A172 (cell line): ENCODE results near the gene RET. TPM values are rescaled to one million over a fixed set of nuclear protein-coding genes. Genes with fewer than 3 reads are reported as not detected.

Experiments used
- DNase-seq: peaks from one replicate; pipeline ENCODE4 v3.0.0-alpha.2; 2015; ENCODE audit warnings: low spot score
- total RNA-seq: library from RNA; depleted of rRNA; stranded (reverse); fragments of >200 nt; shearing (Covaris generic); gene quantifications from 2 replicates; pipeline ENCODE4 v1.2.3, GENCODE V29; 2014; rRNA removed

Gene RET
- total RNA-seq, 1 experiment from 2014 or later = 5.3 TPM

GRCh38 chr10:43170491-43170890 is 93.6 kb downstream of the RET start:
- DNase-seq = no peak

GRCh38 chr10:43172645-43173044 is 95.8 kb downstream of the RET start:
- DNase-seq = no peak

DNA sequence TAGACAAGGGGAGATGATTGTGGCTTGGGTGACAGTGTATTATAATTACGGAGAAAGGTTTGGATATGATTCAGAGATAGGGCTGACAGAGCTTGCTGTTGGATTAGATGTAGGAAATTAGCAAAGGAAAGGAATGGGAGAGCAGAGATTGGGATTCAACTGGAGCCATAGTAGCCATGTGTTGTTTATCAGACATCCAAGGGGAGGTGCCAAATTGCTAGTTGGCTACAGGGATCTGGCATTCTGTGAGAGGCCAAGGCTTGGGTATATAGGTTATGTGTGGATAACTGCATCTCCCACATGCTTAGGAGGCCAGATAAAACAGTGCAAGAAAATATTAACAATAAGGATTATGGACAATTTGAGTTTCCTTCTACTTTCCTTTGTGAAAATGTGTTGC is 96.3 kb downstream of the RET start:
- DNase-seq = no peak

GRCh38 chr10:43174969-43175368 is 98.1 kb downstream of the RET start:
- DNase-seq = no peak

GRCh38 chr10:43176271-43176670 is 99.4 kb downstream of the RET start:
- DNase-seq = no peak

DNA sequence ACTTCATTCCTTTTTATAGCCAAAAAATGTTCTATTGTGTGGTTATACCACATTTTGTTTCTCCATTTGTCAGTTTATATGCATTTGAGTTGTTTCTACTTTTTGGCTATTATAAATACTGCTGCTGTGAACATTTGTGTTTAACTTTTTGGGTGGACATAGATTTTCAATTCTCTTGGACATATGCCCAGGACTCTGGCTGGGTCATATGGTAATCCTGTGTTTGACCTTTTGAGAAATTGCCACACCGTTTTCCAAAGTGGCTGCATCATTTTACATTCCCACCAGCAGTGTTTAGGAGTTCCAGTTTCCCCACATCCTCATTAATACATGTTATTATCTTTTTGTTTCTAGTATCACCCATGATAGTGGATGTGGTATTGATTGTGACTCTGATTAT is 100.7 kb downstream of the RET start:
- DNase-seq = no peak

Other genes with a start within 250 kb of the RET start
- gene CSGALNACT2, start 61.4 kb downstream of the RET start, total RNA-seq = 12.2 and 15.4 TPM in 2 replicates
- 0.69 TPM in 1 of 2 replicates, not detected in the other for gene RASGEF1A, start 190.0 kb downstream of the RET start, total RNA-seq